ENCODE measurements around the gene CACNA1G. TPM values are rescaled to one million over a fixed set of nuclear protein-coding genes. Genes with fewer than 3 reads are reported as not detected.

The CACNA1G gene
- polyA plus RNA-seq, 1 donor (not counting 4 experiments of a cell fraction or from before 2014, with no cell fraction given): 0.07 TPM

DNA sequence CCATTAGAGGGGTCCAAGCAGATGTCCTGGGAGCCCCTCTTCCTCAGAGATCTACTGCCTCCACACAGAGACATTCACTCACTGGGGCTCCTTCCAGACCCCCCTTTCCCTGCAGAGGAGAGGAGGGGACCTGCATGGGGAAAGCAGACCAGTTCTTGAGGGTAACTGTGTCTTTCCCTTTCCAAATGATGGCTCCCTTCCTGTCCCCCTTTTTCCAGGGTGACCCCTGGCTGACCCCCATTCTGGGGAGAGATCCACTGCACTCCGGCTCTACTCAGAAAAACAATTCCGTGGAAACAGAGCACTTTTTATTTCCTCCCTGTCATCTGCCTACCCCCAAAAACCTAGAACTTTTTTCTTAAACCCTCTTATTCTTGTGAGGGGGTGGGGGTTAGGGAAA, 6.4 kb downstream of the CACNA1G start:
- no peak overlapping the region for H3K9ac ChIP-seq (ENCODE audit: control insufficient read depth, extremely low read depth, insufficient read depth, low read length)
- no peaks in the 10 kb centered on the region for H4K20me1 ChIP-seq (ENCODE audit: control insufficient read depth, extremely low read depth, insufficient read depth, low read length)
- no peaks in the 10 kb centered on the region for H3K79me2 ChIP-seq (ENCODE audit: control insufficient read depth, insufficient read depth, low read length)
- H3K27ac ChIP-seq (ENCODE audit: control insufficient read depth, insufficient read depth, low read length): no peak overlapping the region
- FAIRE-seq (no peak), DNase-seq (ENCODE audit: low read depth, low spot score) (no peak)
- dilution Hi-C loops (cut with MboI; ENCODE audit: extremely low pct_ligation_motif_present, low sequenced_read_pairs): no loop called here
- no peak for TF ChIP-seq CTCF (optimal IDR thresholded peaks at IDR 0.05 in 1 of 3, IDR thresholded peaks at IDR 0.05 in 1 of 3, conservative IDR thresholded peaks at IDR 0.05 in 1 of 3; ENCODE audit: extremely low read depth in 1 of 3, insufficient read depth in 2 of 3, low read length in 3 of 3)
- no peak for TF ChIP-seq EZH2 (IDR thresholded peaks at IDR 0.05; ENCODE audit: low read length)
- no peaks in the 10 kb centered on the region for H3K9me1 ChIP-seq (ENCODE audit: control insufficient read depth, extremely low read depth, insufficient read depth, low read length)
- H3K27me3 ChIP-seq (ENCODE audit: control insufficient read depth, extremely low read depth, insufficient read depth, low read length): peaks cover 45% of the 10 kb centered on the region
- H3K4me2 ChIP-seq (ENCODE audit: control insufficient read depth, extremely low read depth, insufficient read depth, low read depth, low read length): no peak overlapping the region
- H3K36me3 ChIP-seq (ENCODE audit: control insufficient read depth in 2 of 2, extremely low read depth in 1 of 2, insufficient read depth in 2 of 2, low read length in 2 of 2): no peaks in the 10 kb centered on the region
- peaks cover 4% of the 10 kb centered on the region for H3K4me1 ChIP-seq (ENCODE audit: control insufficient read depth, extremely low read depth, insufficient read depth, low read length)
- H3K9me3 ChIP-seq (ENCODE audit: control insufficient read depth, low read depth, low read length): no peaks in the 10 kb centered on the region
- H3K4me3 ChIP-seq (ENCODE audit: control insufficient read depth in 2 of 3, extremely low read depth in 1 of 3, insufficient read depth in 2 of 3, low read depth in 1 of 3, low read length in 3 of 3): no peak overlapping the region
- H2AFZ ChIP-seq (ENCODE audit: control insufficient read depth, low read length): no peak overlapping the region

- H3K9me3 ChIP-seq (ENCODE audit: control insufficient read depth, low read depth, low read length): no peaks in the 10 kb centered on the region
- H3K4me1 ChIP-seq (ENCODE audit: control insufficient read depth, extremely low read depth, insufficient read depth, low read length): peaks cover 4% of the 10 kb centered on the region
- H3K9me1 ChIP-seq (ENCODE audit: control insufficient read depth, extremely low read depth, insufficient read depth, low read length): no peaks in the 10 kb centered on the region
- dilution Hi-C loops (cut with MboI; ENCODE audit: extremely low pct_ligation_motif_present, low sequenced_read_pairs): no loop called here
- no peaks in the 10 kb centered on the region for H3K79me2 ChIP-seq (ENCODE audit: control insufficient read depth, insufficient read depth, low read length)
- DNase-seq (ENCODE audit: low read depth, low spot score): no peak
- H3K36me3 ChIP-seq (ENCODE audit: control insufficient read depth in 2 of 2, extremely low read depth in 1 of 2, insufficient read depth in 2 of 2, low read length in 2 of 2): no peaks in the 10 kb centered on the region
- H3K27me3 ChIP-seq (ENCODE audit: control insufficient read depth, extremely low read depth, insufficient read depth, low read length): peaks cover 28% of the 10 kb centered on the region
- TF ChIP-seq CTCF (optimal IDR thresholded peaks at IDR 0.05 in 1 of 3, IDR thresholded peaks at IDR 0.05 in 1 of 3, conservative IDR thresholded peaks at IDR 0.05 in 1 of 3; ENCODE audit: extremely low read depth in 1 of 3, insufficient read depth in 2 of 3, low read length in 3 of 3) (no peak), EZH2 (IDR thresholded peaks at IDR 0.05; ENCODE audit: low read length) (no peak)
- FAIRE-seq: no peak
- no peak overlapping the region for H3K4me2 ChIP-seq (ENCODE audit: control insufficient read depth, extremely low read depth, insufficient read depth, low read depth, low read length)
- no peaks in the 10 kb centered on the region for H4K20me1 ChIP-seq (ENCODE audit: control insufficient read depth, extremely low read depth, insufficient read depth, low read length)
- H2AFZ ChIP-seq (ENCODE audit: control insufficient read depth, low read length): no peak overlapping the region
- no peak overlapping the region for H3K4me3 ChIP-seq (ENCODE audit: control insufficient read depth in 2 of 3, extremely low read depth in 1 of 3, insufficient read depth in 2 of 3, low read depth in 1 of 3, low read length in 3 of 3)
- H3K9ac ChIP-seq (ENCODE audit: control insufficient read depth, extremely low read depth, insufficient read depth, low read length): no peak overlapping the region
- H3K27ac ChIP-seq (ENCODE audit: control insufficient read depth, insufficient read depth, low read length): no peak overlapping the region
These were observed 8.1 kb downstream of the CACNA1G start for GRCh38 chr17:50568659-50569058.
